Cardiac fibroblast (primary cell): ENCODE results near the gene SUSD3.
A peak's percentile ranks its signal among the peaks of the same experiment; 100 is the strongest.

Experiments used
- DNase-seq, 2 donors: peaks; one replicate each; pipeline versions ENCODE4 v3.0.0 to v3.0.0-alpha.2; 2010; ENCODE audit warnings: low read depth in 2 of 2
- H3K4me3 ChIP-seq, 2 donors: replicated peaks in 1 of 2; 1 replicate in 1 of 2; 2 replicates in 1 of 2; pipeline ENCODE4 v1.5.1; 2011; ENCODE audit warnings: low read depth in 2 of 2, low read length in 2 of 2, mild to moderate bottlenecking in 2 of 2, moderate library complexity in 1 of 2
- CTCF ChIP-seq: IDR thresholded peaks from one replicate; pipeline ENCODE4 v1.5.1; 2011; ENCODE audit warnings: low read depth, mild to moderate bottlenecking, low read length, inconsistent platforms

SUSD3 gene

GRCh38 chr9:93124793-93125192 is 66.3 kb downstream of the SUSD3 start:
- no peak for TF ChIP-seq CTCF
- H3K4me3 ChIP-seq, result no peak overlapping the region
- no peak for DNase-seq

GRCh38 chr9:93125331-93125894 is 66.9 kb downstream of the SUSD3 start:
- TF ChIP-seq CTCF, result no peak
- no peak overlapping the region for H3K4me3 ChIP-seq
- no peak for DNase-seq

- DNase-seq, result no peak
- TF ChIP-seq CTCF, result no peak
- no peak overlapping the region for H3K4me3 ChIP-seq
Measured at GRCh38 chr9:93126151-93126781, 67.8 kb downstream of the SUSD3 start.

- no peak overlapping the region for H3K4me3 ChIP-seq
- no peak for TF ChIP-seq CTCF
- DNase-seq, result peak in 1 of 2 donors; percentile 33
Measured at GRCh38 chr9:93126825-93127368, 68.4 kb downstream of the SUSD3 start.

- TF ChIP-seq CTCF, result no peak
- DNase-seq, result peak in 1 of 2 donors; percentile 51
- no peak overlapping the region for H3K4me3 ChIP-seq
Measured at GRCh38 chr9:93127395-93127911, 69.0 kb downstream of the SUSD3 start.

- no peak for DNase-seq
Measured at GRCh38 chr9:93128011-93128714, 69.7 kb downstream of the SUSD3 start.

More at GRCh38 chr9:93128011-93128714, 69.7 kb downstream of the SUSD3 start:
- no peak for TF ChIP-seq CTCF
- no peak overlapping the region for H3K4me3 ChIP-seq
